GM12891 (cell line): ENCODE measurements around the gene PMS2.

Experiments
- PAX5 ChIP-seq: IDR thresholded peaks from 2 replicates; pipeline ENCODE4 v1.6.1; 2011; ENCODE audit warnings: low read length, moderate library complexity, mild to moderate bottlenecking; ENCODE audit not compliant: insufficient read depth, severe bottlenecking
- POLR2A ChIP-seq: IDR thresholded peaks from 2 replicates; pipeline ENCODE4 v1.6.1; 2011; ENCODE audit warnings: low read depth, low read length, control low read depth
- POLR2AphosphoS5 ChIP-seq: IDR thresholded peaks from 2 replicates; pipeline ENCODE4 v1.6.1; 2011; ENCODE audit warnings: low read depth, low read length, control low read depth
- POU2F2 ChIP-seq: IDR thresholded peaks from 2 replicates; pipeline ENCODE4 v1.6.1; 2011; ENCODE audit warnings: low read depth, mild to moderate bottlenecking, control low read depth, low read length, moderate library complexity
- SPI1 ChIP-seq: IDR thresholded peaks from 2 replicates; pipeline ENCODE4 v1.6.1; 2011; ENCODE audit warnings: low read depth, low read length, control low read depth
- TAF1 ChIP-seq: IDR thresholded peaks from 2 replicates; pipeline ENCODE4 v1.6.1; 2011; ENCODE audit warnings: low read depth, low read length, control low read depth

DNA sequence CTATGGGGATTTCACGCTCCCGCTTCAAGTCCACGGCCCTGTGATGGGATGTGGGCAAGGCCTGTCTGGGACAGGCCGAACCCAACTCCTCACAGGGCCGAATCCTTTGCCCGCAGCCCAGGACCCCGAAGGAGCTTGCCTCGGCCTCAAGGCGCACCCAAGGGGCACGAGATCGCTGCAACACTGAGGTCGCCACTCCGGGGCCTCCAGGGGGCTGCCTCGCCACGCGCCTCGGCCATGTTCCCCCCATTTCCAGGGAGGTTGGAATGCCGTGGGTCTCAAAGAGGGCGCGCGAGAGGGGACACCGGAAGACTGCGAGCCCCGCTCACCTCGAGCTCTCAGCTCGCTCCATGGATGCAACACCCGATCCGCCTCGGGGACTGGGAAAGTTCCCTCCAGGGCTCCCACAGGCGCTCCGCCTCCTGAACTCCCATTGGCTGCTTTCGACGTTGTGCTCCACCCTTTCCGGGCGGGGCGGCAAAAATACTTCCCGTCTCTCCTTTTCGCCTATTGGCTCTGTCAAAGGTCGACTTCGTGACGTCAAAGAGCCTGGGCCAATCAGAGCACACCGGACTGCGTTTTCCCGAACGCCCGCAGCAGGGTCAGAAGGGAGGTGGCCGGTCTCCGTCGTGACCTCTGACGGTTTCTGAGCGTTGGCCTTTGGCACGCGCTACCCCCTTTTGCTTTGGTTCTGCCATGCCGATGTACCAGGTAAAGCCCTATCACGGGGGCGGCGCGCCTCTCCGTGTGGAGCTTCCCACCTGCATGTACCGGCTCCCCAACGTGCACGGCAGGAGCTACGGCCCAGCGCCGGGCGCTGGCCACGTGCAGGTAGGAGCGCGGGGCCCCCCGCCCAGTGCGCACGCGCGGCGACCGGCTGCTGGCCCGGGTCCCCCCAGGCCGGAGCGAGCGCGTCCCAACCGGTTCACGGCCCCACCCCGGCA, at the start of gene PMS2, which contains the start of gene AIMP2:
- TF ChIP-seq POLR2A, result peak; percentile 91
- peak; percentile 90 for TF ChIP-seq POLR2AphosphoS5
- TF ChIP-seq SPI1, result no peak
- TF ChIP-seq TAF1, result peak; percentile 54
- peak; percentile 54 for TF ChIP-seq POU2F2
- TF ChIP-seq PAX5, result no peak
